Hepatocyte (in vitro differentiated cells): ENCODE data around the gene PTPN2. TPM values are rescaled to one million over a fixed set of nuclear protein-coding genes. Genes with fewer than 3 reads are reported as not detected.

Source experiments
- DNase-seq: peaks from one replicate; pipeline ENCODE4 v3.0.0-alpha.2; 2016; ENCODE audit warnings: low spot score
- H2AFZ ChIP-seq: fragments of 200-600 bp; sonication (generic); 2 replicates; pipeline ENCODE4 v1.6.0; 2016; ENCODE audit warnings: antibody characterized with exemption, mild to moderate bottlenecking
- H3K27ac ChIP-seq: fragments of 200-600 bp; sonication (generic); 2 replicates; pipeline ENCODE4 v1.5.1; 2016; ENCODE audit warnings: mild to moderate bottlenecking
- H3K27me3 ChIP-seq: fragments of 200-600 bp; sonication (generic); 2 replicates; pipeline ENCODE4 v1.6.1; 2016
- H3K36me3 ChIP-seq: fragments of 200-600 bp; sonication (generic); replicated peaks from 2 replicates; pipeline ENCODE4 v1.5.1; 2016; ENCODE audit warnings: low read depth; ENCODE audit not compliant: insufficient read depth
- H3K4me1 ChIP-seq: fragments of 200-600 bp; sonication (generic); 2 replicates; pipeline ENCODE4 v1.5.1; 2016; ENCODE audit warnings: mild to moderate bottlenecking, moderate library complexity; ENCODE audit not compliant: insufficient read depth
- H3K4me2 ChIP-seq: fragments of 200-600 bp; sonication (generic); 2 replicates; pipeline ENCODE4 v1.6.0; 2016
- H3K4me3 ChIP-seq: fragments of 200-600 bp; sonication (generic); 2 replicates; pipeline ENCODE4 v1.5.1; 2016; ENCODE audit warnings: mild to moderate bottlenecking
- H3K79me2 ChIP-seq: fragments of 200-600 bp; sonication (generic); 2 replicates; pipeline ENCODE4 v1.6.0; 2017; ENCODE audit warnings: mild to moderate bottlenecking
- H3K9me2 ChIP-seq: fragments of 200-600 bp; sonication (generic); replicated peaks from 2 replicates; pipeline ENCODE4 v1.6.0; 2017; ENCODE audit warnings: mild to moderate bottlenecking; ENCODE audit not compliant: insufficient read depth
- H3K9me3 ChIP-seq: fragments of 200-600 bp; sonication (generic); 2 replicates; pipeline ENCODE4 v1.5.1; 2016; ENCODE audit warnings: low read depth, mild to moderate bottlenecking
- H4K20me1 ChIP-seq: fragments of 200-600 bp; sonication (generic); 2 replicates; pipeline ENCODE4 v1.6.0; 2016; ENCODE audit warnings: mild to moderate bottlenecking; ENCODE audit not compliant: insufficient read depth, poor library complexity, severe bottlenecking
- EZH2 ChIP-seq: fragments of 200-600 bp; sonication (generic); IDR thresholded peaks from 2 replicates; pipeline ENCODE4 v1.6.1; 2016; ENCODE audit warnings: antibody characterized with exemption, mild to moderate bottlenecking, borderline replicate concordance
- EZH2phosphoT487 ChIP-seq: fragments of 200-600 bp; sonication (generic); IDR thresholded peaks from one replicate; pipeline ENCODE4 v1.6.1; 2018; ENCODE audit warnings: antibody characterized with exemption, mild to moderate bottlenecking, low read depth, moderate library complexity; ENCODE audit not compliant: unreplicated experiment, severe bottlenecking
- WGBS: methylation state at CpG from one replicate; pipeline ENCODE4 v1.1.6; 2016; ENCODE audit warnings: low lambda C conversion rate; ENCODE audit errors: missing lambda C conversion rate; 5-methylcytosine and 5-hydroxymethylcytosine counted together
- polyA plus RNA-seq: library from polyadenylated mRNA; unstranded; fragments of >200 nt; fragmentation: Nextera tagmentation; extraction: Ambion mirVana; gene quantifications from 2 replicates; pipeline ENCODE4 v1.2.1, GENCODE V29; 2016
- small RNA-seq: library from RNA; depleted of rRNA; stranded (forward); fragments of <200 nt; gene quantifications from one replicate; pipeline ENCODE3, GENCODE V24; 2014
- total RNA-seq: library from RNA; depleted of rRNA; stranded (reverse); fragments of >200 nt; gene quantifications from 2 replicates; pipeline ENCODE4 v1.2.3, GENCODE V29; 2014
- TF ChIP-seq, protein P1 (sequence below): fragments of 200-600 bp; sonication (generic); IDR thresholded peaks from 2 replicates; pipeline ENCODE4 v1.5.1; 2016; ENCODE audit warnings: antibody characterized with exemption, mild to moderate bottlenecking; ENCODE audit not compliant: poor library complexity

Gene PTPN2
- total and polyA plus RNA-seq, 2 experiments from 2014 or later: 32.0 to 36.7 TPM

DNA sequence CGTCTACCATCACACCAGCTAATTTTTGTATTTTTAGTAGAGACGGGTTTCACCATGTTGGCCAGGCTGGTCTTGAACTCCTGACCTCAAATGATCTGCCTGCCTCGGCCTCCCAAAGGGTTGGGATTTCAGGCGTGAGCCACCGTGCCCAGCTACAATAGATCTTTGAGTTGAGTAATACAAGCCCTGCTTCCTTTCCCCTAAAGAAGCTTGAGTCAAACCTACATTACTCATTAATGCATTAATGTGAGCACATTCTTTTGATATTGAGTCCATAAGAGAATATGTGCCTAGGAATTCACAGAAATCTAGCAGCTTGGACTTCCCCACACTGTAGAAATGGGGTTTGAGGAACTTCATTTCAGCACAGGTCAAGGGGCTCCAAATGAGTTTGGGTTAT, 141.6 kb downstream of the PTPN2 start:
- Histone ChIP-seq H3K4me1 (no peaks in the 10 kb centered on the region), H3K4me3 (no peak overlapping the region), H4K20me1 (no peaks in the 10 kb centered on the region), H3K4me2 (no peak overlapping the region), H2AFZ (no peak overlapping the region), H3K27ac (no peak overlapping the region), H3K9me3 (no peaks in the 10 kb centered on the region), H3K79me2 (no peaks in the 10 kb centered on the region), H3K36me3 (no peaks in the 10 kb centered on the region), H3K9me2 (no peaks in the 10 kb centered on the region), H3K27me3 (no peaks in the 10 kb centered on the region)
- 88% methylated on average over 5 of the region's 5 CpGs for WGBS
- TF ChIP-seq EZH2: no peak
- TF ChIP-seq EZH2phosphoT487: no peak
- TF ChIP-seq, protein P1, sequence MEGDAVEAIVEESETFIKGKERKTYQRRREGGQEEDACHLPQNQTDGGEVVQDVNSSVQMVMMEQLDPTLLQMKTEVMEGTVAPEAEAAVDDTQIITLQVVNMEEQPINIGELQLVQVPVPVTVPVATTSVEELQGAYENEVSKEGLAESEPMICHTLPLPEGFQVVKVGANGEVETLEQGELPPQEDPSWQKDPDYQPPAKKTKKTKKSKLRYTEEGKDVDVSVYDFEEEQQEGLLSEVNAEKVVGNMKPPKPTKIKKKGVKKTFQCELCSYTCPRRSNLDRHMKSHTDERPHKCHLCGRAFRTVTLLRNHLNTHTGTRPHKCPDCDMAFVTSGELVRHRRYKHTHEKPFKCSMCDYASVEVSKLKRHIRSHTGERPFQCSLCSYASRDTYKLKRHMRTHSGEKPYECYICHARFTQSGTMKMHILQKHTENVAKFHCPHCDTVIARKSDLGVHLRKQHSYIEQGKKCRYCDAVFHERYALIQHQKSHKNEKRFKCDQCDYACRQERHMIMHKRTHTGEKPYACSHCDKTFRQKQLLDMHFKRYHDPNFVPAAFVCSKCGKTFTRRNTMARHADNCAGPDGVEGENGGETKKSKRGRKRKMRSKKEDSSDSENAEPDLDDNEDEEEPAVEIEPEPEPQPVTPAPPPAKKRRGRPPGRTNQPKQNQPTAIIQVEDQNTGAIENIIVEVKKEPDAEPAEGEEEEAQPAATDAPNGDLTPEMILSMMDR: no peak
- no peak for DNase-seq

Small RNA genes within 50 kb of the gene (small RNA-seq; reads per million reads assigned to genes)
- gene RF00019: not detected

Other genes with a start within 250 kb of the PTPN2 start
- 18.9 and 21.0 TPM in 2 replicates for gene SPIRE1, start 226.1 kb downstream of the PTPN2 start, total RNA-seq
- 11.1 and 13.1 TPM in 2 replicates for gene SPIRE1, start 226.1 kb downstream of the PTPN2 start, polyA plus RNA-seq
- gene CEP76, start 181.5 kb downstream of the PTPN2 start, total RNA-seq: 10.0 and 11.9 TPM in 2 replicates
- gene CEP76, start 181.5 kb downstream of the PTPN2 start, polyA plus RNA-seq: 2.0 and 4.7 TPM in 2 replicates
- 76.2 and 92.0 TPM in 2 replicates for gene PSMG2, start 181.2 kb downstream of the PTPN2 start, total RNA-seq
- gene PSMG2, start 181.2 kb downstream of the PTPN2 start, polyA plus RNA-seq: 76.2 and 79.4 TPM in 2 replicates
- gene SEH1L, start 63.8 kb upstream of the PTPN2 start, total RNA-seq: 25.8 and 27.7 TPM in 2 replicates
- gene SEH1L, start 63.8 kb upstream of the PTPN2 start, polyA plus RNA-seq: 19.1 and 24.0 TPM in 2 replicates
- gene CEP192, start 107.1 kb upstream of the PTPN2 start, total RNA-seq: 16.5 and 17.4 TPM in 2 replicates
- 7.9 and 9.8 TPM in 2 replicates for gene CEP192, start 107.1 kb upstream of the PTPN2 start, polyA plus RNA-seq